Panc1 (cell line): Measurements from ENCODE around the gene OCEL1. TPM values are rescaled to one million over a fixed set of nuclear protein-coding genes. Genes with fewer than 3 reads are reported as not detected.

Experiments
- ATAC-seq: fragments of 200-7000 bp; cut with Tn5 transposase; 2 replicates; pipeline ENCODE4 v1.9.1; 2020; ENCODE audit warnings: mild to moderate bottlenecking, moderate library complexity
- BruUV-seq: library from RNA; stranded (reverse); fragments of 400-500 nt; replicated peaks from 2 replicates; lab custom pipeline; 2021; lab: Mats Ljungman, UMichigan
- CTCF ChIA-PET: fragments of 300-600 bp; sonication (Branson Sonifier 250); formaldehyde crosslinking; loops from one replicate; lab custom pipeline; 2022; ENCODE audit warnings: antibody characterized with exemption; lab: Charles Lee
- POLR2A ChIA-PET: fragments of 300-600 bp; sonication (Branson Sonifier 250); formaldehyde crosslinking; loops from one replicate; lab custom pipeline; 2022; ENCODE audit warnings: antibody characterized with exemption; lab: Charles Lee
- DNase-seq: peaks from one replicate; pipeline ENCODE4 v3.0.0-alpha.2; 2010; ENCODE audit warnings: low read depth, low spot score
- H3K27ac ChIP-seq: 2 replicates; pipeline ENCODE4 v1.5.1; 2011; ENCODE audit warnings: mild to moderate bottlenecking, low read length, inconsistent platforms
- H3K27me3 ChIP-seq: fragments of 200-500 bp; sonication (Bioruptor generic); 2 replicates; pipeline ENCODE4 v1.6.0; 2014; ENCODE audit warnings: low read length, inconsistent platforms; ENCODE audit not compliant: control insufficient read depth, insufficient read depth
- H3K36me3 ChIP-seq: fragments of 200-500 bp; sonication (Bioruptor generic); 2 replicates; pipeline ENCODE4 v1.5.1; 2014; ENCODE audit warnings: inconsistent platforms, mild to moderate bottlenecking, low read length, moderate library complexity; ENCODE audit not compliant: control insufficient read depth, insufficient read depth
- H3K4me1 ChIP-seq: 2 replicates; pipeline ENCODE4 v1.5.1; 2011; ENCODE audit warnings: inconsistent platforms, mild to moderate bottlenecking, low read length, moderate library complexity; ENCODE audit not compliant: control insufficient read depth, insufficient read depth
- H3K4me3 ChIP-seq, 2 experiments: 2 replicates each; pipeline ENCODE4 v1.5.1; 2011 to 2012; ENCODE audit warnings: low read depth in 2 of 2, low read length in 2 of 2, mild to moderate bottlenecking in 2 of 2, inconsistent platforms in 1 of 2, moderate library complexity in 1 of 2
- H3K9me3 ChIP-seq: fragments of 200-500 bp; sonication (Bioruptor generic); 2 replicates; pipeline ENCODE4 v1.5.1; 2014; ENCODE audit warnings: low read depth, mild to moderate bottlenecking, inconsistent platforms, low read length, moderate library complexity; ENCODE audit not compliant: control insufficient read depth, insufficient read depth
- POLR2AphosphoS5 ChIP-seq: IDR thresholded peaks from 2 replicates; pipeline ENCODE4 v1.6.1; 2012; ENCODE audit warnings: mild to moderate bottlenecking, low read depth, low read length, moderate library complexity
- SIN3A ChIP-seq: IDR thresholded peaks from 2 replicates; pipeline ENCODE4 v1.6.1; 2012; ENCODE audit warnings: low read depth, mild to moderate bottlenecking, low read length, moderate library complexity, borderline replicate concordance; ENCODE audit not compliant: insufficient read depth
- TCF7L2 ChIP-seq: IDR thresholded peaks from 2 replicates; pipeline ENCODE4 v1.6.1; 2011; ENCODE audit warnings: mild to moderate bottlenecking, low read depth, low read length, inconsistent platforms
- in situ Hi-C: cut with HindIII; loops from 2 replicates; pipeline ENCODE4 v1.10.0; 2016; ENCODE audit warnings: low sequenced_read_pairs, low pct_unique_long_range_greater_than_20kb
- intact Hi-C: fragments of 100-400 bp; cut with micrococcal nuclease; formaldehyde crosslinking; loops from one replicate; pipeline ENCODE4 v1.10.0; 2022; ENCODE audit not compliant: unreplicated experiment
- total RNA-seq: library from RNA; stranded (reverse); gene quantifications from one replicate; pipeline ENCODE4 v1.2.1, GENCODE V29; 2021; ENCODE audit not compliant: unreplicated experiment
- TF ChIP-seq, protein P1 (sequence below): fragments of 450-650 bp; IDR thresholded peaks from 2 replicates; pipeline ENCODE4 v1.5.1; 2017; ENCODE audit warnings: mild to moderate bottlenecking
- TF ChIP-seq, protein P2 (sequence below), 2 experiments: IDR thresholded peaks; 2 replicates each; pipeline ENCODE4 v1.6.1; 2011 to 2012; ENCODE audit warnings: low read depth in 2 of 2, control low read depth in 1 of 2, low read length in 1 of 2, mild to moderate bottlenecking in 1 of 2, moderate library complexity in 1 of 2; ENCODE audit not compliant: insufficient read depth in 1 of 2

The OCEL1 gene
- total RNA-seq, 1 experiment from 2014 or later, result 37.1 TPM

DNA sequence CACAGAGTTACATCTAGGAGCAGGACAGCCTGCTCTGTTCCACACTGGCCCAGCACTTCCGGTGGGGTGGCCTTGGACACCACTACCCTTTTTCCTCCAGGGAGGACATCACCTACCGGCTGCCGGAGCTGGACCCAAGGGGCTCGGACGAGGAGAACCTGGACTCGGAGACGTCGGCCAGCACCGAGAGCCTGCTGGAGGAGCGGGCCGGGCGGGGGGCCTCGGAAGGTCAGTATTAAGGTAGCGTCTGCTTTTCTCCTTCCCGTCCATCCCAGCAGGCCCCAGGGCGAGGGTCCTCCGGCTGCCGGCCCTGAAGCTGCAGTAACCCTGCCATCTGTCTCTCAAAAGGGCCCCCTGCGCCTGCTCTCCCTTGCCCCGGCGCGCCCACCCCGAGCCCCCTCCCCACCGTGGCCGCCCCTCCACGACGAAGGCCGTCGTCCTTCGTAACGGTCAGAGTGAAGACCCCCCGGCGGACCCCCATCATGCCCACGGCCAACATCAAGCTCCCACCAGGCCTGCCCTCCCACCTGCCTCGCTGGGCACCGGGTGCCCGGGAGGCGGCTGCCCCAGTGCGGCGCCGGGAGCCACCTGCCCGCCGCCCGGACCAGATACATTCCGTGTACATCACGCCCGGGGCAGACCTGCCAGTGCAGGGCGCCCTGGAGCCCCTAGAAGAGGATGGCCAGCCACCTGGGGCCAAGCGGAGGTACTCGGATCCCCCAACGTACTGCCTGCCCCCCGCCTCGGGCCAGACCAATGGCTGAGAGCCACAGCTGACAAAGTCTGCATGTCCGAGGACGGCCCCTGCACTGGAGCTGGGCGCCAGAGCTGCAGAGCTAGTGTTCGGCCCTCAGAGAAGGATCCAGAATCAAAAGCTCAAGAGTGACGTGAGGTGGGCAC lies 14.2 kb upstream of the OCEL1 start:
- intact Hi-C loops, result no loop called here
- Histone ChIP-seq H3K27me3 (no peaks in the 10 kb centered on the region), H3K27ac (no peak overlapping the region), H3K4me3 (no peak overlapping the region), H3K9me3 (no peaks in the 10 kb centered on the region), H3K36me3 (no peaks in the 10 kb centered on the region; the same call in 1 of the 2 replicates), H3K4me1 (0 out of 2 replicates have a peak, but pooled peaks cover 5% of the 10 kb centered on the region)
- TF ChIP-seq, protein P1, sequence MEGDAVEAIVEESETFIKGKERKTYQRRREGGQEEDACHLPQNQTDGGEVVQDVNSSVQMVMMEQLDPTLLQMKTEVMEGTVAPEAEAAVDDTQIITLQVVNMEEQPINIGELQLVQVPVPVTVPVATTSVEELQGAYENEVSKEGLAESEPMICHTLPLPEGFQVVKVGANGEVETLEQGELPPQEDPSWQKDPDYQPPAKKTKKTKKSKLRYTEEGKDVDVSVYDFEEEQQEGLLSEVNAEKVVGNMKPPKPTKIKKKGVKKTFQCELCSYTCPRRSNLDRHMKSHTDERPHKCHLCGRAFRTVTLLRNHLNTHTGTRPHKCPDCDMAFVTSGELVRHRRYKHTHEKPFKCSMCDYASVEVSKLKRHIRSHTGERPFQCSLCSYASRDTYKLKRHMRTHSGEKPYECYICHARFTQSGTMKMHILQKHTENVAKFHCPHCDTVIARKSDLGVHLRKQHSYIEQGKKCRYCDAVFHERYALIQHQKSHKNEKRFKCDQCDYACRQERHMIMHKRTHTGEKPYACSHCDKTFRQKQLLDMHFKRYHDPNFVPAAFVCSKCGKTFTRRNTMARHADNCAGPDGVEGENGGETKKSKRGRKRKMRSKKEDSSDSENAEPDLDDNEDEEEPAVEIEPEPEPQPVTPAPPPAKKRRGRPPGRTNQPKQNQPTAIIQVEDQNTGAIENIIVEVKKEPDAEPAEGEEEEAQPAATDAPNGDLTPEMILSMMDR, result no peak
- TF ChIP-seq, protein P2, sequence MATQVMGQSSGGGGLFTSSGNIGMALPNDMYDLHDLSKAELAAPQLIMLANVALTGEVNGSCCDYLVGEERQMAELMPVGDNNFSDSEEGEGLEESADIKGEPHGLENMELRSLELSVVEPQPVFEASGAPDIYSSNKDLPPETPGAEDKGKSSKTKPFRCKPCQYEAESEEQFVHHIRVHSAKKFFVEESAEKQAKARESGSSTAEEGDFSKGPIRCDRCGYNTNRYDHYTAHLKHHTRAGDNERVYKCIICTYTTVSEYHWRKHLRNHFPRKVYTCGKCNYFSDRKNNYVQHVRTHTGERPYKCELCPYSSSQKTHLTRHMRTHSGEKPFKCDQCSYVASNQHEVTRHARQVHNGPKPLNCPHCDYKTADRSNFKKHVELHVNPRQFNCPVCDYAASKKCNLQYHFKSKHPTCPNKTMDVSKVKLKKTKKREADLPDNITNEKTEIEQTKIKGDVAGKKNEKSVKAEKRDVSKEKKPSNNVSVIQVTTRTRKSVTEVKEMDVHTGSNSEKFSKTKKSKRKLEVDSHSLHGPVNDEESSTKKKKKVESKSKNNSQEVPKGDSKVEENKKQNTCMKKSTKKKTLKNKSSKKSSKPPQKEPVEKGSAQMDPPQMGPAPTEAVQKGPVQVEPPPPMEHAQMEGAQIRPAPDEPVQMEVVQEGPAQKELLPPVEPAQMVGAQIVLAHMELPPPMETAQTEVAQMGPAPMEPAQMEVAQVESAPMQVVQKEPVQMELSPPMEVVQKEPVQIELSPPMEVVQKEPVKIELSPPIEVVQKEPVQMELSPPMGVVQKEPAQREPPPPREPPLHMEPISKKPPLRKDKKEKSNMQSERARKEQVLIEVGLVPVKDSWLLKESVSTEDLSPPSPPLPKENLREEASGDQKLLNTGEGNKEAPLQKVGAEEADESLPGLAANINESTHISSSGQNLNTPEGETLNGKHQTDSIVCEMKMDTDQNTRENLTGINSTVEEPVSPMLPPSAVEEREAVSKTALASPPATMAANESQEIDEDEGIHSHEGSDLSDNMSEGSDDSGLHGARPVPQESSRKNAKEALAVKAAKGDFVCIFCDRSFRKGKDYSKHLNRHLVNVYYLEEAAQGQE (IDR thresholded peaks at IDR 0.05; ENCODE audit: insufficient read depth in 1 of 2, low read depth in 2 of 2, low read length in 1 of 2), result no peak
- TF ChIP-seq SIN3A, result no peak
- TF ChIP-seq TCF7L2, result no peak
- TF ChIP-seq POLR2AphosphoS5, result no peak
- in situ Hi-C loops, result no loop called here
- POLR2A ChIA-PET, result no interaction called here
- CTCF ChIA-PET, result no interaction called here
- no peak for DNase-seq
- BruUV-seq, result no TSS peak
- no peak for ATAC-seq

GRCh38 chr19:17213334-17213733 lies 12.7 kb upstream of the OCEL1 start:
- intact Hi-C loops (no loop called here), in situ Hi-C loops (no loop called here)
- BruUV-seq, result no TSS peak
- 0 out of 2 replicates have a peak, but pooled peaks cover 5% of the 10 kb centered on the region for H3K4me1 ChIP-seq
- no peak for ATAC-seq
- ChIA-PET CTCF (no interaction called here), POLR2A (no interaction called here)
- DNase-seq, result no peak
- no peak overlapping the region for H3K27ac ChIP-seq
- no peak overlapping the region for H3K4me3 ChIP-seq
- no peaks in the 10 kb centered on the region for H3K27me3 ChIP-seq
- no peak for TF ChIP-seq TCF7L2
- TF ChIP-seq, protein P2 (IDR thresholded peaks at IDR 0.05; ENCODE audit: insufficient read depth in 1 of 2, low read depth in 2 of 2, low read length in 1 of 2), result no peak
- no peak for TF ChIP-seq SIN3A
- TF ChIP-seq POLR2AphosphoS5, result no peak
- H3K9me3 ChIP-seq, result no peaks in the 10 kb centered on the region
- no peaks in the 10 kb centered on the region; the same call in 1 of the 2 replicates for H3K36me3 ChIP-seq
